Inflammatory macrophage treated with lipopolysaccharide for 1 hour (primary cell): ENCODE measurements around the gene PRLR.
"Not testable (repeated sequence)": the region's sequence is repeated elsewhere in the genome, so short reads cannot be mapped to it uniquely, and the experiment has no call there.

Source experiments
- DNase-seq, 2 donors: peaks; one replicate each; pipeline ENCODE4 v3.0.0-alpha.2; 2020 to 2022

Gene PRLR

DNA sequence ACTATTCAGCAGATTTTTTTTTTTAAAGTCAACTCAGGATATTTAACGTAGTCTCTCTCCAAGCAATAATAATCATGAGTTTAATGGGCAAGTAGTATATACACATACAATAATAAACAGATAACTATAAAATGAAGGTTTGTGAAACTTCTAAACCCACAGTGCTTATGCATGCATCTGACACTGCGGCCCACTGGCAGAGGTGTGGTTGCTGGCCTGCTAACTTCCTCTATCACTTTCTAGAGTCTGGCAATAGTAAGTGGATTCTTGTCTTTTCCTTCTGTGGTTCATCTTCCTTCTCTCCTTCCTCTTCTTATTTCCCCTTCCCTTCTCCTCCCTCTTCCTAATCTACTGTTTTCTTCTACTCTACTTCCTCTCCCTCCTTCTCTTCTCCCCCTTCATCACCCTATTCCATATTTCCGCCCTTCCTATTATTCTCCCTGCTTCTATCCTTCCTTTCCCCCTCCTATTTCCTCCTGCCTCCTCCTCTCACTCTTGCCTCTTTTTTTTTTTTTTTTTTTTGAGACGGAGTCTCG lies 164.0 kb downstream of the PRLR start:
- DNase-seq, result peak; percentile 25 to 33

- no peak for DNase-seq
Observed at GRCh38 chr5:35063414-35063813, 166.9 kb downstream of the PRLR start.

DNA sequence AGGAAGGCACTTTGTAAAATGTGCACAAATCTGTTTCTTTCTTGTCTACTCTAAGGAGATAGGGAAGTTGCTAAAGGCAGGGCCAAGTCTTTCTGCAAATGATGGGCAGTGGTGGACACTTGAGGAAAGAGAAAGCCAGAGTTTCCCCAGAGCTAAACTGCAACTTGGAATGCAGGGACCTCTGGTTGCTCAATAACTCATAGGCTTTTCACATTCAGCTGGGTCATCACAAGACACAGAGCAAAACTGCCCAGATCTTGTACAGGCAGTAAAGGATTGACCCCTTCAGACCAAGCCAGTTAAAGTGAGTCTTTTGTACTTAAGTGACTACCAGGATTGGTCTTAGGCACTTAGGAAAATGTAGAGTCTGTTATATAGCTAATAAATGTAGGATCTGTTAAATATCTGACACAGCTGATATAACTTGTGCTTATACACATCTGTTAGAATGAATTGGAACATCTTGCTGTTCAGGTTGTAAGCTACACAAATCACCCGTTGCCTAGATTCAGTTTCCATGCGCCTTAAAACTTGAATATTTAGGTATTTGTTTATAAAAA lies 169.0 kb downstream of the PRLR start:
- DNase-seq, result peak; percentile 35 to 46

GRCh38 chr5:35060236-35060635 lies 170.1 kb downstream of the PRLR start:
- DNase-seq, result no peak

GRCh38 chr5:35059251-35059650 lies 171.0 kb downstream of the PRLR start:
- no peak for DNase-seq

- DNase-seq, result no peak
Observed at GRCh38 chr5:35058374-35058788, 171.9 kb downstream of the PRLR start.

GRCh38 chr5:35056686-35057085 lies 173.6 kb downstream of the PRLR start:
- peak in 1 of 2 donors; percentile 11 for DNase-seq

- no peak for DNase-seq
Observed at GRCh38 chr5:35052838-35053237, 177.4 kb downstream of the PRLR start.

DNA sequence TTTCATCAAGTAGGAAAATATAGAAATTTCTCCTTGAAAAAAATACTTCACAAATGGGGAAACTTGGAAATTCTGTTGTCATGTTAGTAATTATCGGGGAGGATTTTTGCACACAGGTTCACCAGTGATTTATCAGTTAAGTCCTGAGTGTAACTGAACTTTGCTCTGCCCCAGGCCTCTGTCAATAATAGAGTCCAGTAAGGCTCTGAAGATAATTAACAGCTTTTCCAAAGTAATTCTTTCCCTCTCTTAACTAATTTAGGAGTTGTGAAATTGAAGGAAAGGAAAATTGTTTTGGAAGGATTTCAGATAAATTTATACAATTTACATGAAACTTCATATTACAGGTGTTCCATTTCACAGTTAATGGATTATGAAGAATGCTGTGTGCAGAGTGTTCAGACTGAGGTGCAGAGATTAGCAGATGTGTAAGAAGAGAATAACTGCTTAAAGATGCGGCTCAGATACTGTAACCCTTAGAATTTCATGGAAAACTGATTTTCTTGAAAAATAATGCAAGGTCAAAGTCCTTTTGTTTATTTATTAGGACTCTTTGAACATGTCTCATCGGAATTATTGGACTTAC lies 179.7 kb downstream of the PRLR start:
- DNase-seq, result no peak

- no peak for DNase-seq
Observed at GRCh38 chr5:35048910-35049309, 181.4 kb downstream of the PRLR start.

DNA sequence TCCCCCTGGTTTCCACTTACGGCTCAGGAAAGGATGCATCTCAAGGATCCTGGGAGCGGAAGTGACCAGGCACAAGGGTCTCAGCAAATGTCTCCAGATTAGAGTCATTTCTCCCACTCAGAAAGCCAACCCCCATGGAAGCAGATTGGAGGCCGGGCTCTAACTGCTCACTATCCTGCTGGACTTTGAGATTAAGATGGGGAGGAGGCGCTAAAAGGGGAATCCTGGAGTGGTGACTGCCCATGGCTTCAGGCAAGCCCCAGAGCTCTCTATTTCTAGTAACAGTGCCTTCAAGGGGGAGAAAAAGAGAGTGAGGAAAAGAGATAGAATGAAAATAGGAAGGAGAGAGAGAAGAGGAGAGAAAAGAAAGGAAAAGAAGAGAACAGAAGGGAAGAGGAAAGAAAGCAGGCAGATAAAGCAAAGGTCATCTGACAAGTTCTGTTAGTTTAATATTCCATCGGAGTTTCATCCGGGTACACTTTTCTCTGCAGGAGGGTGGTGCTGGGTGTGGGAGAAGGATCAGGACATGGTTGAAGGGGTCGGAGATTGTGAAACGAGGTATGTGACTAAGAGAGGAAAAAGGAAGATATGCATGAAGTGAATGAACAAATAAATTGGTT lies 182.4 kb downstream of the PRLR start, which contains the start of gene AGXT2:
Gene AGXT2, minus strand, starts transcription at position 165 of the 620 bp plus-strand sequence. Its CDS starts 57 bp downstream, at position 108.
- DNase-seq, result no peak

GRCh38 chr5:35046774-35047173 lies 183.5 kb downstream of the PRLR start:
- peak; percentile 14 to 39 for DNase-seq

- DNase-seq, result no peak
Observed at GRCh38 chr5:35045280-35045679, 185.0 kb downstream of the PRLR start.

DNA sequence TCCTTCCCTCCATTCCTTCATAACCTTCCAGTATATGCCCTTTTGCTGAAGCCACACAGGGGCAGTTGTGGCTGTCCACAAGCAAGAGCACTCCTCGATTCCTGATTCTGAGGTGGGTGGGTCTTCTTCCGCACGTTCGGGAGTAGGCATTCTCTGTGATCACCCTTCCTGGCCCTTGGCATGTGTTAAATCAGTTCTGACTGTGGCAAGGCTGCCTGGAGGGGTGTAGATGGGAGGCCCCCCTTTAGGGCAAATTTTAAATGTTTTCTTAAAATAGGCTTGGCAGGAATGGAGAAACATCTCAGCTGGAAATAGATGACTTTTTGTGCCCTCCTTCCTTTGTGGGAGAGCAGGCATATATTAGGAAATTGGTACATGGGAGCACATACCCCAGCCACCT lies 185.6 kb downstream of the PRLR start:
- DNase-seq, result no peak

- DNase-seq, result no peak
Observed at GRCh38 chr5:35042781-35043180, 187.5 kb downstream of the PRLR start.

DNA sequence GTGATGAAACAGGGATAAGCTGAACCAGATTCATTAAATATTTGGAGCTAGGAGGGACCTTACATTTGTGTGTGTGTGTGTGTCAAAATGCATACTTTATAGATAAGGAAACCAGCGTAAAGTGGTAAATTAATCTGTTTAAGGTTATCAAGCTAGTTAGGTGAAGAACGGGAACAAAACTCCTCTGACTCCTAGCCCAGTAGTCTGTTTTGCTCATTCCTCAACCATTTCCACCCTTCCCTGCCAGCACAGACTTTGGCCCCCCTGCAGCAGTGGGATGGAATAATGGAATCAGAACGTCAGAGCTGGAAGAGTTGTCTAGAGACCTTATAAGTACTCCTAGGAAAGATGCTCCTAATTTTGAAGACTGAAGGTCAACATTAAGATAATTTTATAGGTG lies 189.0 kb downstream of the PRLR start:
- DNase-seq, result no peak

DNA sequence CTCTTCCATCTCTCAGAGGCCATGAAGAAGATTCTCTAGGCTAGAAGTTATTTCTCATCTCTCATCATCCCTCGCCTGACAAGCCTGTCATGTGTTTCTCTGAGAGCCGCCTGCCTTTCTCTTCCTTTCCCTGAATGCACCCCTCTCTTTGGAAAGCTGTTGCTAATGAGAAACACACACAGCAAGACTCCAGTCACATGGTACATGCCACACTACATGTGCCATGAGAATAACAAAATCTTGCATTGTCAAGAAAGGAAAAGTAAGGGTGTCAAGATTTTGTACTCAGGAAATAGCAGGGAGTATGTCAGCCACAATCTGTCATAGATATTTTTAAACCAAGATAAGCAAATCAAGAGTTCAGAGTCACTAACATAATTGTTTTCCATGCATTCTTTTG lies 191.4 kb downstream of the PRLR start:
- no peak for DNase-seq

DNA sequence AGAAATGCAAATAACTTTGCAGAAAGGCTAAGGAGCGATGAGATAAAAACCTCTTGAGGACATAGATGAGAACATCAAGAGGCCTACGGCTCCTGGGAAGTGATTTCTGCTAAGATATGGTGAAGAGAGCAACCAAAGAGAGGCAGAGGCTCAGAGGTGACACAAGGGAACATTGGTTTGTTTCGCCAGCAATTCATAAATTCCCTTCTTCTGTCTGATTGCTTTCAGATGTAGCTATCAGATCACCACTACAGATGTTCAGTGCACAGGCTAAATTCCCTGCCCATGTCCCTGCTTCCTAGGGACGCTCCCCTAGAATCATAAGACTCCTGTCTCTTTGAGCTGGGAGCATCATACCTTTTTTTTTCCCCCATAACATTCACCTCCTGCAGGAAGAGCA lies 193.8 kb downstream of the PRLR start:
- DNase-seq, result no peak

DNA sequence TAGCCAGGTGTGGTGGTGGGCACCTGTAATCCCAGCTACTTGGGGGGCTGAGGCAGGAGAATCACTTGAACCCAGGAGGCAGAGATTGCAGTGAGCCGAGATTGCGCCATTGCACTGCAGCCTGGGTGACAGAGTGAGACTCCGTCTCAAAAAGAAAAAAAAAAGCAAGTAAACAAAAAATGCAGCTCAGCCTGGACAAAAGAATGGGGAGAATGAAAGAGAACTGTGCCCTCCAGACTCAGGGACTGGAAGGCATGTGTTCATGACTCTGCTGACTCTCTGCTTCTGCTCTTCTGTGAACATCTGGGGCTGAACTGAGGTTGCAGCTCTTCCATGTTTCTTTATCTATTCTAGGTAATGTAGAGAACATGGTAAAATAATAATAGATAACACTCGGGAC lies 194.4 kb downstream of the PRLR start:
- DNase-seq, result not testable (repeated sequence)

GRCh38 chr5:35035271-35035670 lies 195.0 kb downstream of the PRLR start:
- no peak for DNase-seq

DNA sequence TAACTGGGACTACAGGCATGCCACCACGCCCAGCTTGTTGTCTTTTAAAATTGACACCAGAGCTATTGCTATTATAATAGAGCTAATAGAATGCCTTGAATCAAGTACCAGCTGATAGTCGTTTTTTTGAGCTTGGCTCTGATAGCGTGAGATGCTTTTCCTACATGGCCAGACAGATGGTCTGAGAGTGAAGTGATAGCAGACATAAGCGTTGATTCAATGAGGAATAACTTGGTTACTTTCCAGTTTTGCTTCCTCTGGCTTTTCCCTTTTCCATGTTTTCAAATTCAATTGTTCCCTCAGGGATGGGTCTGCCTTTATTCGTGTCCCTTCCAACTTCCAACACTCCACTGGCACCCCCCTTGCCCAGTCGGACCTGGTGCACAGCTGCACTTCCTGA lies 197.9 kb downstream of the PRLR start:
- DNase-seq, result no peak

GRCh38 chr5:35031276-35031675 lies 199.0 kb downstream of the PRLR start:
- DNase-seq, result no peak

GRCh38 chr5:35030426-35031100 lies 199.7 kb downstream of the PRLR start:
- no peak for DNase-seq

GRCh38 chr5:35029333-35029732 lies 201.0 kb downstream of the PRLR start:
- DNase-seq, result peak; percentile 10 to 26
